ENCODE data around the gene C9orf85.

DNA sequence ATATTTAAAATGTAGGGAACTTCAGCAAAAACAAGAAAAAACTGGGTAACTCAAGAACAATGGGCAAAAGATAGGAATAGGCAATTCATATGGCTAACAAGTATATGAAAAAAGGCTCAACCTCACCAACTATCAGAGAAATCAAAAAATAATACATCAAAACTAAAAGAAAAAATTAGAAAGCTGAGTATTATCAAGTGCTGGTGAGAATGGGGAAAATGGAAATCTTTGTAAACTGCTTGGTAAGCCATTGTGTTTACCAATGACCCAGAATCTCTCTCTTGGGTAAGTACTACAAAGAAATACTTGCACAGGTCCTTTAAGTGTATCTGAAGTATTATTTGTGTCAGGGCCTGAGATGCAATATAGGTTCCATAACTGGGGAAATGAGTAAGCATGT, 27.4 kb upstream of the C9orf85 start:
- TF ChIP-seq CTCF (conservative IDR thresholded peaks at IDR 0.05; ENCODE audit: low read depth, low read length) (no peak), POLR2A (IDR thresholded peaks at IDR 0.05; ENCODE audit: low read depth, low read length) (no peak), SMC3 (IDR thresholded peaks at IDR 0.05; ENCODE audit: low read depth, low read length) (no peak)
